Activated T-cell treated with anti-CD3 and anti-CD28 coated beads, Interleukin-2, amount 50 U/mL, for 72 hours (primary cell): ENCODE data around the gene ZACN. TPM values are rescaled to one million over a fixed set of nuclear protein-coding genes. Genes with fewer than 3 reads are reported as not detected.

Experiments
- ATAC-seq, 2 donors: fragments of 150-1000 bp; cut with Tn5 transposase; replicated peaks in 1 of 2; 2 replicates each; pipeline ENCODE4 v1.10.0; 2021; ENCODE audit warnings: moderate library complexity in 2 of 2, mild to moderate bottlenecking in 1 of 2
- DNase-seq, 2 donors: peaks; one replicate each; pipeline ENCODE4 v3.0.0; 2021 to 2022; ENCODE audit warnings: mixed read lengths in 1 of 2
- H3K27ac Mint-ChIP-seq: one replicate; pipeline ENCODE4 v1.8.0; 2022; ENCODE audit warnings: mild to moderate bottlenecking, moderate library complexity, mixed read lengths
- H3K27me3 Mint-ChIP-seq: one replicate; pipeline ENCODE4 v1.8.0; 2022; ENCODE audit warnings: low read depth, mixed read lengths
- H3K36me3 Mint-ChIP-seq, 2 donors: one replicate each; pipeline ENCODE4 v1.8.0; 2022; ENCODE audit warnings: mixed read lengths in 2 of 2, mild to moderate bottlenecking in 1 of 2; ENCODE audit not compliant: insufficient read depth in 2 of 2
- H3K4me1 Mint-ChIP-seq: one replicate; pipeline ENCODE4 v1.8.0; 2022; ENCODE audit warnings: low read depth, mixed read lengths
- H3K4me3 Mint-ChIP-seq, 2 donors: one replicate each; pipeline ENCODE4 v1.8.0; 2022; ENCODE audit warnings: mild to moderate bottlenecking in 2 of 2, mixed read lengths in 2 of 2, moderate library complexity in 2 of 2
- H3K9me3 Mint-ChIP-seq, 2 donors: one replicate each; pipeline ENCODE4 v1.8.0; 2022; ENCODE audit warnings: mixed read lengths in 2 of 2
- total RNA-seq, 2 donors: library from RNA; stranded (reverse); gene quantifications; one replicate each; pipeline ENCODE4 v1.2.3, GENCODE V29; 2022

ZACN gene
- total RNA-seq, 2 donors from 2014 or later, result 9.1 to 10.3 TPM

DNA sequence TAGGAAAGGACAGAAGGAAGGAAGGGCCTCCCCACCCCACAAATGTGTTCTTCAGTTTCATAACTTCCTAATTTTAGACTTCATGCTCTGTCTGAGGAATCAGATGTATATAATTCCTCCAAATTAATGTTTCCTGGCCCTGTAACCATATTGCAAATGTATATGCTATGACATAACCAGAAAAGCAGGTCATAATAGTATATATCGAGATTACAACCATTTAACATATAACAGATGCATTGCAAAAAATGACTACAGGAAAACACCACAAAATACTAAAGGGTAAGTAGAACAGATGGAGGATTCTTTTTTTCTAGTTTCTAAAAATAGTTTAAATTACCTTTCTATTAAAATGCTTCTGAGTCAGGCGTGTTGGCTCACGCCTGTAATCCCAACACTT, 27.7 kb downstream of the ZACN start:
- Mint-ChIP-seq H3K9me3 (no peaks in the 10 kb centered on the region), H3K4me3 (no peak overlapping the region), H3K4me1 (peaks cover 15% of the 10 kb centered on the region), H3K27me3 (no peaks in the 10 kb centered on the region), H3K27ac (no peak overlapping the region), H3K36me3 (peaks cover under 1 to 4% of the 10 kb centered on the region in 2 donors)
- DNase-seq (no peak), ATAC-seq (no peak)

- Mint-ChIP-seq H3K4me1 (peaks cover 10% of the 10 kb centered on the region), H3K4me3 (no peak overlapping the region), H3K9me3 (no peaks in the 10 kb centered on the region), H3K36me3 (peaks cover 0 to 4% of the 10 kb centered on the region in 2 donors), H3K27me3 (no peaks in the 10 kb centered on the region), H3K27ac (no peak overlapping the region)
- ATAC-seq (no peak), DNase-seq (no peak)
These were observed 28.5 kb downstream of the ZACN start for GRCh38 chr17:76107509-76107908.

- no peaks in the 10 kb centered on the region for H3K36me3 Mint-ChIP-seq
- H3K27me3 Mint-ChIP-seq, result no peaks in the 10 kb centered on the region
- ATAC-seq (no peak), DNase-seq (no peak)
- H3K4me3 Mint-ChIP-seq, result no peak overlapping the region
- no peak overlapping the region for H3K27ac Mint-ChIP-seq
- peaks cover 0 to 2% of the 10 kb centered on the region in 2 donors for H3K9me3 Mint-ChIP-seq
- H3K4me1 Mint-ChIP-seq, result no peaks in the 10 kb centered on the region
These were observed 33.0 kb downstream of the ZACN start for GRCh38 chr17:76111956-76112355.

- no peak for ATAC-seq
- no peaks in the 10 kb centered on the region for H3K27me3 Mint-ChIP-seq
These were observed 36.3 kb downstream of the ZACN start for GRCh38 chr17:76115138-76115754.

DNA sequence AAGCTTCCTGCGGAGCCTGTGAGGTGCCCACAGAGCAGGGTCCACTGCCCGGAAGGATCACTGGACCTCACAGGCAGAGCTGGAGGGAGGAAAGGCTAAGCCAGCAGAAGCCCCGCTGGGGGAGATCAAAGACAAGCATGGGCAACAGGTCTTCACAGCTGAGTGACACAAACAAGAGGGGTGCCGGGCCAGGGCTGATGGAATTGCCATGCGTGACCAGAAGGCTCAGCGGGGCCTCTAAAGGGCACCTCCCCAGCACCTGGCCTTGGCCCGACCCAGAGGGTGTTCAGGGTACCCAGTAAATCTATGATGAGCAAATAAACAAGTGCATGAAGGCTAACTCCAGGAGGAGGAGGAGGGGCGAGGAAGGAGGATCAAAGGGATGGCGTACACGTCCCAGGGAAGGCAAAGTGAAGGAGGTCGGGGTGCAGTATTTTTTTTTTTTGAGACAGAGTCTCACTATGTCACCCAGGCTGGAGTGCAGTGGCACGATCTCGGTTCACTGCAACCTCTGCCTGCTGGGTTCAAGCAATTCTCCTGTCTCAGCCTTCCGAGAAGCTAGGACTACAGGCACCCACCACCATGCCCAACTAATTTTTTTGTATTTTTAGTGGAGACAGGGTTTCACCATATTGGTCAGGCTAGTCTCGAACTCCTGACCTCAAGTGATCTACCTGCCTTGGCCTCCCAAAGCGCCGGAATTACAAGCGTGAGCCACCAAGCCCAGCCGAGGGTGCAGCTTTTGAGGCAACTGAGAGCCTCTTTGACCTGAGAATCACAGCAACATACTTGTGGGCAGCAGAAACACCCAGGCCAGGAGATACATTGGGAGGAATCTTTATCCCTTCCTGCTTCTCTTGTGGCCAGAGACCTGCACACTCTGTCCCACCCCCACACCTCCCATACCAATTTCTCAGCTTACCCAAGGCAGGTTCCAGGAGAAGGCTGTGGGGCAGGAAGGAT, 40.7 kb downstream of the ZACN start:
- no peaks in the 10 kb centered on the region for H3K9me3 Mint-ChIP-seq
- H3K36me3 Mint-ChIP-seq, result no peaks in the 10 kb centered on the region
- H3K27me3 Mint-ChIP-seq, result no peaks in the 10 kb centered on the region
- peaks cover 23% of the 10 kb centered on the region for H3K4me1 Mint-ChIP-seq
- ATAC-seq (no peak), DNase-seq (no peak)
- H3K4me3 Mint-ChIP-seq, result no peak overlapping the region
- no peak overlapping the region for H3K27ac Mint-ChIP-seq

More at GRCh38 chr17:76115138-76115754, 36.3 kb downstream of the ZACN start:
- no peak overlapping the region for H3K27ac Mint-ChIP-seq
- H3K36me3 Mint-ChIP-seq, result no peaks in the 10 kb centered on the region
- H3K9me3 Mint-ChIP-seq, result peaks cover 0 to 2% of the 10 kb centered on the region in 2 donors
- H3K4me1 Mint-ChIP-seq, result no peaks in the 10 kb centered on the region
- no peak overlapping the region for H3K4me3 Mint-ChIP-seq
- DNase-seq, result no peak

- Mint-ChIP-seq H3K4me1 (peaks cover 28% of the 10 kb centered on the region), H3K27me3 (no peaks in the 10 kb centered on the region), H3K36me3 (no peaks in the 10 kb centered on the region), H3K9me3 (no peaks in the 10 kb centered on the region), H3K4me3 (peak overlapping the region; percentile 40 to 46), H3K27ac (peak overlapping the region; percentile 71)
- DNase-seq, result no peak
- ATAC-seq, result no peak
These were observed 41.7 kb downstream of the ZACN start for GRCh38 chr17:76120658-76121008.

DNA sequence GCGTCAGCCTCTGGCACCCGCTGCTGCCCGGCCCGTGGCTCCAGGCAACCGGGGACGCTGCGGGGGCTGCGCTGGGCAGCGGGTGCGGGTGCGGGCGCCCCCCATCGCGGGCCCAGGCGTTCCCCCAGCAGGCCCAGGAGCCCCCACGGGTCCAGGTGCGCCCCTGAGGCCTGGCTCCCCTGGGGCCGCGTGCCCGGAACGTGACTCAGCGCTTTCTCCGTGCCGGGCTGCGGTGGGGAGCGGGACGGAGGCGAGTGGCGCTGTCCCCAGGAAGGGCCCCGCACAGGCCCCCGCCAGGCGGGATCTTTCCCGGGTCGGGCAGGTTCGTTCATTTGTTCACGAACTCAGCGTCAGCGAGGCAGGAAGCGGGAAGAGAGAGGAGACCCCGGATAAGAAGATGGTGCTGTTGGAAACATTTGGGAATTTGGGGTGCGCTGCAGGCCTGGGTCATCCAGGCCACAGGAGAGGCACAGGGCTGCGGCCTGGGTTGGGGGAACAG, 43.0 kb downstream of the ZACN start:
- no peaks in the 10 kb centered on the region for H3K9me3 Mint-ChIP-seq
- DNase-seq (peak; percentile 36 to 45), ATAC-seq (peak in 1 of 2 donors; percentile 18)
- H3K4me1 Mint-ChIP-seq, result peaks cover 42% of the 10 kb centered on the region
- H3K36me3 Mint-ChIP-seq, result no peaks in the 10 kb centered on the region
- peak overlapping the region; percentile 74 for H3K27ac Mint-ChIP-seq
- peak overlapping the region; percentile 40 to 69 for H3K4me3 Mint-ChIP-seq
- H3K27me3 Mint-ChIP-seq, result no peaks in the 10 kb centered on the region

DNA sequence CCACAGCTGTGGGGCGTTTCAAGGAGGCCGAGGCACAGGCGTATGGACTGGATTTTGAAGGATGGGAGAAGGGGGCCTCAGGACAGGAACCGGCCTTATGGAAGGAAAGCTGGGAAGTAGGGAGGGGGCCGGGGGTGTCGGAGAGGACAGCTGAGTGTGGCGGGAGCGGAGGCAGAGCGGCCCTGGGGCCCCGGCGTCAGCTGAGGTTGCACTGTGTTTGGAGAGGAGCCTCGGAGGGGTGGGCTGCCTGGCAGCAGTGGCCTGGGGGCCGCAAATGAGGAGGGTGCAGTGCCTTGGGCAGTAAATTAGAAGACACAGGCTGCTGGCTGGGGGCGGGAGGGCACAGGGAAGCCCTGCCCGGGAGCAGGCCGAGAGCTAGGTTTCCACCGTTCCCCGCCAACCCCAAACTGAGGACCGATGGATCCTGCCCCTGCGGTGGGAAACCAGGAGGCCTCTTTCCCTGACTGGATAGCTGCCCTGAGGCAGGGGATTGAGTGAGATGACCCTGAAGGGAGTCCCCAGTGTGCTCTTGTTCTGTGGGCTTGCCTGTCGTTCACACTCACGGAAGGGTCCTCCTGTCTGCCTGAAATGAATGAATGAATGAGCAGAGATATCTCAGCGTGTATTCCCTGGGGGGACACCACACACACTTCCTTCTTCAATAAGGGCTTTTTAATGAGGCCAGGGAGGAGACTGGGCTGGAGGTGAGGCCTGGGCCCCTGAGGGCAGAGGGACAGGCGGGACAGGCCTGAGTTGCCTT, 43.6 kb downstream of the ZACN start:
- H3K27me3 Mint-ChIP-seq, result no peaks in the 10 kb centered on the region
- H3K4me3 Mint-ChIP-seq, result peak overlapping the region; percentile 40 to 60
- H3K36me3 Mint-ChIP-seq, result no peaks in the 10 kb centered on the region

GRCh38 chr17:76123191-76123499, 44.2 kb downstream of the ZACN start:
- Mint-ChIP-seq H3K4me3 (no peak overlapping the region), H3K9me3 (no peaks in the 10 kb centered on the region), H3K27me3 (no peaks in the 10 kb centered on the region), H3K36me3 (no peaks in the 10 kb centered on the region), H3K27ac (peak overlapping the region; percentile 20), H3K4me1 (peaks cover 48% of the 10 kb centered on the region)
- DNase-seq, result no peak
- no peak for ATAC-seq

More for the DNA sequence above, 43.6 kb downstream of the ZACN start:
- H3K4me1 Mint-ChIP-seq, result peaks cover 48% of the 10 kb centered on the region
- H3K9me3 Mint-ChIP-seq, result no peaks in the 10 kb centered on the region
- peak overlapping the region; percentile 74 for H3K27ac Mint-ChIP-seq
- DNase-seq (no peak), ATAC-seq (no peak)

- H3K27me3 Mint-ChIP-seq, result no peaks in the 10 kb centered on the region
- H3K4me3 Mint-ChIP-seq, result no peak overlapping the region
- ATAC-seq (no peak), DNase-seq (no peak)
- peaks cover 48% of the 10 kb centered on the region for H3K4me1 Mint-ChIP-seq
- no peaks in the 10 kb centered on the region for H3K36me3 Mint-ChIP-seq
- H3K27ac Mint-ChIP-seq, result no peak overlapping the region
- no peaks in the 10 kb centered on the region for H3K9me3 Mint-ChIP-seq
These were observed 45.0 kb downstream of the ZACN start for GRCh38 chr17:76123749-76124581.

DNA sequence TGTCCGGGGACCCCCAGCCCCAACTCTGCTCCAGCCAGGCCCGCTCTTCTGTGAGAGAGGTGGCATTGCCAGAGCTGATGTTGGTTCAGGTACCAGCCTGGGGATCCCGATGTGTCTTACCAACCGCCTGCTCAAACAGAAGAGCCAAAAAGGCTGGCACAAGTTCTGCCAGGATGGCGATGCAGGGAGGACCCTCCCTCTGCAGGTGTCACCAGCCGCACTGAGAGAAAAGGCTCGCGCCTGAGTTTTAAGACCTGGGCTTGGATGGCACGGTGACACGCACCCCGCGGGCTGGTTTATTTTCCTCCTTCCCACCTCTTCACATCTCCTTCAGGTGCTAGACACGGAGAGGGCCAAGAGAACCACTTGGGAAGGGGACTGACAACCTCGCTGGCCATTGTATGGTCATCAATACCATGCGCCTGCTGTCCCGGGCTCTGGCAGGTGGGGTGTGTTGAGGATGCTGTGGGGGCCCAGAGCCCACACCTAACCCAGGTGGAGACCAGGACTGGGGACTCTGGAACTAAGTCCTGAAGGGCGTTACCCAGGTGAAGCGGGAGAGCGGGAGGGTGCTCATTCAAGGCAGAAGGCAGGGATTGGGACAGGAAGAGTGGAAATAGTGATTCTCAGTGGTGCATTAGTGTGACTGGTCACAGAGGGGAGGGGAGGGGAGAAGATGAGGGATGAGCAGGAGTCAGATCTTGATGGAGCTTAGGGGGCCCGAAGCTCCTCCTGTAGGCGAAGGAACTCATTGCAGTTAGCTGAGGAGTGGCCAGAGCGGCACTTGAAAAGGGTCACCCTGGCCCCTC, 45.8 kb downstream of the ZACN start:
- H3K27ac Mint-ChIP-seq, result no peak overlapping the region
- no peaks in the 10 kb centered on the region for H3K27me3 Mint-ChIP-seq
- ATAC-seq (no peak), DNase-seq (no peak)
- no peaks in the 10 kb centered on the region for H3K36me3 Mint-ChIP-seq
- no peaks in the 10 kb centered on the region for H3K9me3 Mint-ChIP-seq
- H3K4me1 Mint-ChIP-seq, result peaks cover 48% of the 10 kb centered on the region
- no peak overlapping the region for H3K4me3 Mint-ChIP-seq

- ATAC-seq (no peak), DNase-seq (no peak)
- Mint-ChIP-seq H3K36me3 (no peaks in the 10 kb centered on the region), H3K27me3 (no peaks in the 10 kb centered on the region), H3K4me3 (no peak overlapping the region), H3K4me1 (peaks cover 48% of the 10 kb centered on the region), H3K27ac (no peak overlapping the region), H3K9me3 (no peaks in the 10 kb centered on the region)
These were observed 46.4 kb downstream of the ZACN start for GRCh38 chr17:76125391-76125675.
